HG02885 (cell line): ENCODE data around the gene KDF1.

Experiments
- ATAC-seq: cut with Tn5 transposase; IDR thresholded peaks from one replicate; pipeline ENCODE4 v1.9.1; 2021; ENCODE audit warnings: mild to moderate bottlenecking; ENCODE audit not compliant: unreplicated experiment, poor library complexity

Gene KDF1, protein sequence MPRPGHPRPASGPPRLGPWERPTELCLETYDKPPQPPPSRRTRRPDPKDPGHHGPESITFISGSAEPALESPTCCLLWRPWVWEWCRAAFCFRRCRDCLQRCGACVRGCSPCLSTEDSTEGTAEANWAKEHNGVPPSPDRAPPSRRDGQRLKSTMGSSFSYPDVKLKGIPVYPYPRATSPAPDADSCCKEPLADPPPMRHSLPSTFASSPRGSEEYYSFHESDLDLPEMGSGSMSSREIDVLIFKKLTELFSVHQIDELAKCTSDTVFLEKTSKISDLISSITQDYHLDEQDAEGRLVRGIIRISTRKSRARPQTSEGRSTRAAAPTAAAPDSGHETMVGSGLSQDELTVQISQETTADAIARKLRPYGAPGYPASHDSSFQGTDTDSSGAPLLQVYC

DNA sequence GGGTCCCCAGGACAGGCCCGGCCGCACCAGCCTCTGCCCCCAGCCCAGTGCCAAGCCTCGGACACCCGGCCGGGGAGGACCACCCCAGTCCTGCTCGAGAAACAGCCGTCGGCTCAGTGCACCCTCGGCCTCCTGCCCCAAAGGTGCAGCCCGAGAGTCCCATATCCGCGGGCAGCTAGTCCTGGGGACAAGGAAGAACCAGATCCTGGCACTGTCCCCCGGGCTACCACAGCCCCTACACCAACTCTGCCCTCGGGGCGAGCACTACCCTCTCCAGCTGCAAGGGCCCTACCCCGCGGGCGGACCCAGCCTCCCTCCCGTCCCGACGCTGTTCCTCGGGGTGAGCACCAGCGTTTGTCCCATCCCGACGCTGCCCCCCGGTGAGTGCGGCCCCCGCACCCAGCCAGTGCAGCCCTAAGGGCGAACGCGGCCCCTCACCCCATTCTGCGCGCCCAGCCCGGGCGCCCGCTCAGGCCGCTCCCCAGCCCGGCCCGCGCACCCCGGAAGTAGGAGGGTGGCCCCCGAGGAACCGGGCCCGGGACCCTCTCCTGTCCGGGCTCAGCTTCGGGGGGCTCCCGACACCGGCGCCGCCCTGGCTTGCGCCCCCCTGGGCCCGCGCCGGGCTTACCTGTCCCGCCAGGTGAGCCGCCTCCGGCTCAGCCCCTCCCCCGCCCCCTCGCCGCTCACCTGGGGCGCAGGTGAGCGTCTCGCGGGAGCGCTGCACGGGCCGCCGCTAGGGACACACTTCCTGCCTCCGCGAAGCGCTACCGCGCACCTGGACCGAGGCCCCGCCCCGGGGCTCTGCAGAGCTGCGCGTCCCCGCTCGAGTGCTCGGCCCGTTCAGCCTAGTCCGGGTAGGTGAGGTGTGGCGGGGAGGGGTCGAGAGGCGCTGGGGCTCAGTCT, at the start of gene KDF1:
KDF1 (minus strand) TSS at position 747 of the 903 bp plus-strand sequence. CDS start 8,088 bp downstream, outside the sequence.
- ATAC-seq = no peak

DNA sequence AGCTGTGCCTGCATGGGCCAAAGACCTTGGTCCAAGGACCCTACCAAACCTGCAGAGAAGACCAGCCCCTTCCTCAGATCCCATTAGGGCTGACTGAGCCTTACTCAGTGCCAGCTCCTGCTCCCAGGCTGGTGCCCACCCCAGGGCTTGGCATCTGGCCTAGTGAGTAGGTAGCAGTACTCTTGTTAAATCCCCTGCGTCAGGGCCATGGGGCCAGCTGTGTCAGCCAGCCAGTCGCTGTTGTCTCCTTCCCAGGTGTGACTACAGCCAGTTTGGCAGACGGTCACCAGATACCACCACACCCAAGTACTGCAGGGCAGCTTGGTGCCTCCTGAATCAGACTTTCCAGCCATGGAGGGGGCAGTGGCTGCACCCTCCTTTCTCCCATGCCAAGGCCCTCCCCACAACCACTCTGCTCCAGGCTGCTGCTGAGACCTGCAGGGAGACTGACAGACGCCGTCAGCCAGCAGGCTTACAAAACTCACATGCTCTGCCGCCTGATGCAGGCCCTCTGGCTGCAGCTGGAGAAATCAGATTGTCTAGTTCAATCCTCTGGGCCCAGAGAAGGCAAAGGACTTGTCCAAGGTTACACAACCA, 49.4 kb upstream of the KDF1 start:
- ATAC-seq = no peak

DNA sequence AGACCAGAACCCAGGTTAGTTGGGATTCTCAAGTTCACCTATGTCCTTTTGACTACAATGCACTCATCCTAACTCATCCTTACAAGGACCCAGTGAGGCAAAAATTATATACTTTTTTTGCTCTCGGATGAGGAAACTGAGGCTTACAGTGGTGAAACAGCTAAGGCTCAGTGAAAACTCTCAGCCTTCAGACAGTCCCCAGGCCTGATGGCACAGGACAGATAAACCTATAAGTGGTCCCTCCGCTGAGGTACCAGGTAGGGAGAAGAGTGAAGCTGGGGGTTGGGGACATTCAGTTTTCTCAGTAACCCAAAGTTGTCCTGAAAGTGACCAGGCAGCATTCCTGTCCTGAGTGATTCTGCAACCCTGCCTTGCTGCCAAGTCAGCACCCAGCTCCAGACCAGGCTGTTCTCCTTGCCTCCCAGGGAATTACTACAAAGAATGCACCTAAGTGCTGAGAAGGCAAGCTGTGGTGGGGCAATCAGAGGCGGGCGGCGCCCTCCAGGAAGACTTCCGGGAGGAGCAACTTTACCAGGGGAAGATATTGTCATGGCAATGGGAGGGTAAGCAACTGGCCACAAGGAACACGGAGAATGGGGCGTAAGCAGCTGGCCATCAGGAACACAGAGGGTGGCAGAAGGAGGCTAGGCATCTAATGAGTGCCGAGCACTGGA, 47.8 kb upstream of the KDF1 start:
- no peak for ATAC-seq

DNA sequence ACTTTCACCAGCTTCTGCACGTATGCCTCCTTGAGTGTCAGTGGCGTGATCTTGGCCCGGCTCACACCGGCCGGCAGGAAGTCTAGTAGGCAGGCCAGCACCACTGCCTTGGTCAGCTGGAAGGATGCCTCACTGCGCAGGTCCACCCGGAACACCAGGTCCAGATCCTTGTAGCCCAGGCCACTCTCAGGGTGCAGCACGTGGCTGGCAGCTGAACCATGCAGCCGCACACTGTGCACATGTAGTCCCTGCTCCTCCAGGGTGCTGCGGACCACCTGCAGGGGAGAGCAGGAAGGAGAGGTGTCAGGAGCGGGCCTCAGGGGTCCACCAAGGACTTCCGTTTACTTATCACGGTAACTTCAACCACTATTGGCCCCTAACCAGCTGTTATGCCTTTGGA, 46.4 kb upstream of the KDF1 start:
- no peak for ATAC-seq

DNA sequence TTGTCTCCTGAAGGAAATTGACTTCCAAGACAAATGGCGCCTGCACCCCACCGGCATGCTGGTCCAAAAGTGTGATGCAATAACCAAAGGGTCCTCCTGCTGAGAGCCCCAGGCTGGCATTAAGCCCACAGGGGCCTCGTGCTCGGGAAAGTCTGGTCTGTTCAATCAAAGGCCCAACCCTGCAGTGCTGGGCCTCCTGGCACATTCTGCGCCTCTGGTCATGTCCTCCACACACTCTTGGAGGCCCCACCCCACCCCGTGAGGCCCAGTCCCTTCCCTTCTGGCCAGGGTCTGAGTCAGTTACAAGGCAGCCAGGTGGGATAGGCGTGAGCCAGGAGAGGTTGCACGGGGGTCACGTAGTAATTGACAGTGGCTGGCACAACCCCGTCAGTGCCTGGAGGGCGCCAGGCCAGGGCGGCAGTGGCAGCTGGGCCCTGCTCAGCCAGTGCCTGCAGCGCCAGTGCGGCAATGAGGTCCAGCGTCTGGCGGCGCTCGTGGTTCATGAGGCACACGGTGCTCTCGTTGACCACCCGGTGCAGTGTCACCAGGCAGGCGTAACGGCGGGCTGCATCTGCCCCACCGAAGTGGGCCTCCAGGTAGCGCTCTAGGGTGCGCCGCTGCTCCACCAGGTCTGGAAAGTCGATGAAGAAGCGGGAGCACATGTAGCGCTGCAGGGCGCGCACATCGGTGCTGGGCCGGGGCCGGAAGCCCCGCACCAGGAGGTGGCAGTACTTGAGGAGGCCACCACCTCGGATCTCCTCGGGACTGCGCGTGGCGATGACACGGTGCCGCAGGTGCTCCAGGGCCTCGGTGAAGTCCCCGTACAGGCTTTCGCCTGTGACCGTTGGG, 45.6 kb upstream of the KDF1 start:
- ATAC-seq = no peak

DNA sequence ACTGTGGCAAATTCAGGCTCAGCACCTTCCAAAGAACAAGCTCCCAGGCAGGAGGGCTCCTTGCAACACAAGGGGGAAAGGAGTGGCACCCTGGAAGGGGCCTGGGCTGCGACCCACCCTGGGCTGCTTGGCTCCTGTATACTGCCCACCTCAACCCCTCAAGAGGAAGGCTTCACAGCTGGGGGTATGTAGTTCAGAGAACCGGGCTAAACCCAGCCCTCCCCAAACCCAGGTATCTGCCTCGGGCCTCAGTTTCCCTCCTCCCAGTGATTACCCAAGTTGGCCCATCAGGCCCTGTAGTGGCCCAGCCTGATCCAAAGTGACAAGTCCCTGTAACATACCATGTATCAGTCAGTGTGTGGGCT, 44.9 kb upstream of the KDF1 start:
- no peak for ATAC-seq

DNA sequence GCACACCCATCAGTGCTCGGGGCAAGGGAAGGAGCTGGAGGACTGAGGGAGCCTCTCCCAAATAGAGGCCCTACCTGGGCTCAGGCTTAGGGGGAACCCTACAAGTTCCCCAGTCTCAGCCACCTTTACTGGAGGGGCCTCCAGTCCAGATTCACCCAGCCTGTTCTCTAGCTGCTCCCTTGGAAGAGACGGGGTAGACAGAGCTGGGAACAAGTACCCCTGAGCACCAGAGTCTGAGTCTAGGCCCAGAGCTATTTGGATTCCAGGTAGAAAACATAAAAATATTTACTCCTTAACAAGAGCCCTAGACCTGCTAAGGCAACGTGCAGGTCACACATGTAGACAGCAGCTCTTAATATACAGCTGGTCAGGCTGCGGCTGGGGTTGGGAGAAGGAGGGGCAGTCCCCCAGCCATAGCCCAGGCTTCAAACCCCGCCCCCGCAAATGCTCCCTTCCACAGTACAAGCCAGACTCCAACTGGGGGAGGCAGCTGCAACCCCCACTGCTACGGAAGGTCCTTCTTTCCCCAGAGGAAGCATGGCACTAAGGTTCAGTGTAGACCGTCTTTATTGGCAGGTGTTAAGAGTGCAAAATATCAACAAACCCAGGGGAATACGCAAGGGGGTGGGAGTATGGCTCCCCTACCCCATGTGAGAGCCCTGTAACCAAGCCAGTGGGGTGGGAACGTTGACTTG, 44.4 kb upstream of the KDF1 start:
- ATAC-seq = no peak

DNA sequence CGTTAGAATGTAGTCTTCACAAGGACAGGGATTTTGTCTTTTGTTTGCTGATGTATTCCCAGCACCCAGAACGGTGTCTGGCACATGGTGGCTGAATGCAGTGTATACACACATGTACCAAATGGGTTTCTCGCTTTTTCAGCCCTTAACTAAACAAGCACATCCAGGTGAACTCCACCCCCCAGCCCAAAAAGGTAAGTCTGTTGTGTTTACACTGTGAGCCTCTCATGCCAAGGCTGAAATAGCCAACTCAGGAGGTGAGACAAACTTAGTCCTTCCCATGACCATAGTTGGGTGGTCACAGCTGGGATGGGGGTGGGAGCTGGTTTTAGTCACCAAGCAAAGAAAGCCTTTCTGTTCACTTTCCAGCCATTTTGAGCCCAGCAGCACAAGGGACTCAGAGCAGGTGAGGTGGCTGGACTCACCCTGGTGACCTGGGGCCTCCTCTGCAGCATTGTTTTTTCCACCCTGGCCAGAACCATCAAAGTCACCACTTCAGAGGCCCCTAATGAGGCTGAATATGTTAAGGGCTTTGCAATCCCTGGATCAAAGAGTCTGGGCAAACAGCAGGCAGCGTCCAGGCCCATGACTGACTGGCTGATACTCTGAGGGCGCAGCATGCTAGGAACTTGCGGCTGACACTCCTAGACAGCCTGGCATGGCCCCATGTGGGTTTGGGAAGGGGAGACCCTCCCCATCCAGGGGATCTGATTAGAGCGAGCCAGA, 43.6 kb upstream of the KDF1 start:
- no peak for ATAC-seq

DNA sequence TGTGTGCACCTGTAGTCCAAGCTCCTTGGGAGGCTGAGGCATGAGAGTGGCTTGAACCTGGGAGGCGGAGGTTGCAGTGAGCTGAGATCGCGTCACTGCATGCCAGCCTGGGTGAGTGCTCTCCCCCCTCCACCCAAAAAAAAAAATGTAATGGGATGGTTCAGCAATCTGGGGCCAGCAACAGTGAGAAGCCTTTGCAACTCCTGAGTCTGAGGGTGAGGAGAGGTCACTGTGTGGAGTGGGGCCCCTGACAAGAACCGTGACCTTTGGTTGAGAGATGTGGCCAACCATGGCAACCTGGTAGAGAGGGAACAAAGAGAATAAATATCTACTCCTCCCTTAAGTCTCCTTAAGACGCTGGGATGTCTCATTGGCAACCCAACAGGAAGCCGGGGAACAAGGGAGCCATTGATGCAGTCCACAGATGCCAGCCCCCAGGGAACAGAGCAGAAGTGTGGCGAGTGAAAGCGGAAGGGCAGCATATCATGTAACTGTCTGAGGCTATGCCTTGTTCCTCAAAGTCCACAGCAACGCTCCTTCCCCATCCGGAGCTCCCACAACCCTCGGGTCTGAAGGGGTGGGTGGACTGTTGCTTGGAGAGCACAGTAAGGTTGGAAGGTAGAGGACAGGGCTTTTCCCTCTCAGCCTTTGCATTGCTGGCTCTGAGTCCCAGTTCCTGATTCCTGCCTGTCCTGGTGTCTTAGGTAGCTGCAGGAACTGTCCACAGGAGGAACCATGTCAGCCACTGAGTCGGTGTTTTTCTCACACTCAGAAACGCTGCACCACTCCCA, 41.5 kb upstream of the KDF1 start:
- no peak for ATAC-seq

DNA sequence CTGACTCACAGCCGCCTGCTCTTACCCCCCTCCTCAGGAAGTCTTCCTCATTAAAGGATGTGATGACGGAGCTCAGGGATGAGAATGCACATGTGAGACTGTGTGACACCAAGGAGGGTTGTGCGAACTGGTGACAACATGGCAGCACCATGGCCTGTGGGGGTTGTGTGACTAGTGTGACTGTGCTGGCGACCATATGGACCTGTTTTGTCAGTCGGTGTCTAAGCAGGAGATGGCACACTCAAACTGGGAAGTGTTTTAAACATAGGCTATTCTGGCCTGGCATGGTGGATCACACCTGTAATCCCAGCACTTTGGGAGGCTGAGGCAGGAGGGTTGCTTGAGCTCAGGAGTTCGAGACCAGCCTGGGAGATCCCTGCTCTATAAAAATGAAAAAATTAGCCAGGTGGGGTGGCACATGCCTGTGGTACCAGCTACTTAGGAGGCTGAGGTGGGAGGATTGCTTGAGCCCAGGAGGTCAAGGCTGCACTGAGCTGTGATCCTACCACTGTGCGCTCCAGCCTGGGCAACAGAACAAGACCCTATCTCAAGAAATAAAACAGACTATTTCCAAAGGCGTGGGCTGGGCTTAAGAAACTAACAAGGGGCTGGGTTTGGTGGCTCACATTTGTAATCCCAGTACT, 40.7 kb upstream of the KDF1 start:
- no peak for ATAC-seq

DNA sequence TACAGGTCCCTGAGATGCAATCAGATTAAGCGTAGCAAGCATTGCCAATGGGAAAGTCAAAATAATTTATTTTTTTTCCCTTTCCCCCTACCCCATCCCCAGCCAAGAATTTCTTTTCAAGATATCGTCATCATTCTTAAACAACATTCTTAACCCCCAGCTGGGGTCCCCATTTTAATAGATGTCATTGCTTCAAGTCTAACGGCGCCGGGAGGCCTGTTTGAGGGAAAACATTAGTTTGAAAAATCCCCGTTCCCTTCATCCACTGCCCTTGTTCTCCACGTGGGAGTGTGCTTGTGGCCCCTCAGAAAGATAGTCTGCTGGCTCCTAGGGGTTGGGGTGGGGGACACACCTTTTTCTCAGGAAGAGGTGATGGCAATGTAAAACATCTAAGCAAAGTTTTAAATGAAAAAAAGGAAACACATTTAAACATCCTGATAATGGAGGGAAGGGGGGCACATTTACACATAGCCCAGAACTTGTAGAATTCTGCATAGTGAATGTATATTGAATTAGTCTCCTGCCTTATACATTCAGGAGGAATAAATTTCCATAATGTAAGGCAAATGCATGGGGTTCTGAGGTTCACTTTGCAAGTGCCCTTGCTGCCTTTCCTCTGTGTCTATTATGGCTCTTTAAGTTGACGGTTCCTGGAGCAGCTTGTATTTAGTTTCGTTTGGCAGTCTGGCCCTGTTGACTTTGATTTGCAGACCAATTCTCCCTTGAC, 40.0 kb upstream of the KDF1 start:
- no peak for ATAC-seq

DNA sequence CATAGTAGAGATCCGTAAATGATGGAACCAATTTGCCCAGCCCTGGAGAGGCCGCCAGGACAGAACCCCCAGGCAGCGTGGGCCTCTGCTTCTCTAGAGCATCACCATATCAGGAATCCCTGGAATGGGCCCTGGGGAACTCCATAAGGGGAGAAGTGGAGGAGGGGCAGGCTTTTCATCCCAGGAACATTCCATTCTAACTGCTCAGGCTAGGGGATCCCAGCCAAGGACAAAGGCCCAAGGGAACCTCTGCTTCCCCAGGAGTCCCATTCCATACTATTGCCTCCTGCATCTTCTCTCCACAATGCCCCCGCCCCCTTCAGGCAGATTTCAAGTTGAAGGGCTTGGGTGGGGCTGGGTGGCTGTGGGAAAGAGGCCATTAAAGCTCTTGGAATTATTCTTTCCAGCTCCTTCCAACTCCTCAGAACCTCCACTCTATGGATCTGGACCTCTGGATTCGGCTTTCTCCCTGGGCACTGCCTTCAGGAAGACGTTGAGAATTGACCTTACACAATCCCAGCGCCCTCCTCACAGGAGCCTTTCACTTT, 39.2 kb upstream of the KDF1 start:
- no peak for ATAC-seq

DNA sequence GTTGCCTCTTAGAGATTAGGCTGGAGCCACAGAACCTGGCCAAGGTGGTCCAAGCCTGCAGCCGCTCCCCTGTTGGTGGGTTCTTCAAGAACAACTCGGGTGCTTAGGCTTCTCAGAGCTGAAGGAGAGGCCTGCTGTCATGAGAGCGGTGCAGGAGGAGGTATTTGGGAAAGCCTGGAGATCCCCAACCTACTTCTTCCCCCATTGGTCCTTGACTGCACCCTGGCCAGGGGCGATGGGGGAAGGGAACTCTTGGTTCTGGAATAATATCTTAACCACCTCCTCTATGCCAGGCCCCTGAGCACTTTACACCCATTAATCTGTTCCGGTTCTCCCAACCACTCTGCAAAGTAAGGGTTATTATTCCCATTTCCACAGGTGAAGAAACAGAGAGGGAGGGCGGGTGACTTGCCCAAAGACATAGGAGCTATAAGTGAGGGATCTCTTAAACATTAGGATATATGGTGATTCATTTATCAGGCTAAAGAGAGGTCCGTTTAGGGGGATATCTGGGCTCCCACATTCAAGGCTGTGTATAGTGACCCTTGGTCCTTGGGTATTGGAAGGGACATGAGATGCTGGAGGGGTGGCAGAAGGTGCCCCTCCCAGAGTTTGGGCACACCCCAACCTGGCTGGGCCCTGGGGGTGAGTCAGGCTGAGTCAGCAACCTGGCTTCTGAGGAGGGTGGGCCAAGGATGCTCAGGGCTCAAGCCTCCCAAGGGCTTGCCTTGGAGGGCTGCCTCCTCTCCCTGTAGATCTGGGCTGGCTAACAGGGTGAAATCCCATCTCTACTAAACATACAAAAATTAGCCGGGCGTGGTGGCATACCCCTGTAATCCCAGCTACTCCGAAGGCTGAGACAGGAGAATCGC, 38.4 kb upstream of the KDF1 start:
- ATAC-seq = no peak

DNA sequence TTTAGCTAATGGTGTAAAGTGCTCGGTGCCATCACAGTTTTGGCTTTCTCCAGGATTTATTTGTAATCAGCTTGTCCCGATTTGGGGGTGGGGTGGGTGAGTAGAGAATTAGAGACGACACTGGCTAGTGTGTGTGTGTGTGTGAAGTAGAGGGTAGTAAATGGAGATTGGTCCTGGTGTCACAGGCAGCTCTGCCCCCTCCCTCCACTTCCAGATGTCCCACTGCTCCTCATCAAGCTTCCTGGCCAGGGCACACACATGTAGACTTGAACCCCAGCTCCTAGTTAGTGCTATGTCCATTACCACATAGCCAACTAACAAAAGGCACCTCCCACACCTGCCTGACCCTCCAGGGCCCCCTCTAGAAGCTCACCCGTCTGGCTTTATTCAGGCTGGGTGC, 36.4 kb upstream of the KDF1 start:
- ATAC-seq = no peak

DNA sequence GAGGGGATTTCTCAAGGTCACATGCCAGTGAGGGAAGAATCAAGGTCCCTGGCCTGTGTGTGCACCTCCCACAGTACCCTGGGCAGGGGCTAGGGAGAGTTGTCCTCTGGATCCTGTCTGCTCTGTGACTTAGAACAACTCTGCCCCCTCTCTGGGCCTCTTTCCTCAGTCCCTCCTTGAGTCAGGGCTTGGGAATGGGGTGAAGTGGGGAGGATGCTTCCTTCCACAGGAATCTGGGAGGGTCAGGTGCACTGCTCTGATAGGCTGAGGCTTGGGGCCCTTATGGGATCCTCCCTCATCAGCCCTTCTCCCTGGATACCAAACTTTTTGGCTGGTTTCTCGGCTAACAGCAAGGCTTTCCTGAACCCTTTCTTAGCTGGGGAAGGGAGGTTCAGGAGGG, 35.8 kb upstream of the KDF1 start:
- no peak for ATAC-seq
